GM13976 (cell line): ENCODE results near the gene IGFBP4.

Experiments
- DNase-seq: peaks from one replicate; pipeline ENCODE4 v3.0.0; 2012; ENCODE audit warnings: low spot score
- CTCF ChIP-seq: IDR thresholded peaks from 2 replicates; pipeline ENCODE4 v1.5.1; 2012; ENCODE audit warnings: borderline replicate concordance, mild to moderate bottlenecking; ENCODE audit not compliant: insufficient read depth; ENCODE audit errors: extremely low read depth, missing control alignments, control extremely low read depth
- in situ Hi-C: fragments of 300-500 bp; cut with MboI; formaldehyde crosslinking; loops from one replicate; pipeline ENCODE4 v1.12.0; 2022; ENCODE audit warnings: low sequenced_read_pairs, mixed read lengths, inconsistent platforms; ENCODE audit not compliant: unreplicated experiment

Gene IGFBP4

GRCh38 chr17:40454613-40454995, 11.4 kb downstream of the IGFBP4 start:
- DNase-seq = no peak
- in situ Hi-C loops = no loop called here
- no peak for TF ChIP-seq CTCF

GRCh38 chr17:40456396-40456951, 13.2 kb downstream of the IGFBP4 start:
- no peak for TF ChIP-seq CTCF
- no peak for DNase-seq
- in situ Hi-C loops = no loop called here

- in situ Hi-C loops = no loop called here
- no peak for DNase-seq
Measured at GRCh38 chr17:40457369-40457768, 14.1 kb downstream of the IGFBP4 start.

GRCh38 chr17:40457964-40458791, 14.9 kb downstream of the IGFBP4 start:
- no peak for TF ChIP-seq CTCF

More at GRCh38 chr17:40457369-40457768, 14.1 kb downstream of the IGFBP4 start:
- TF ChIP-seq CTCF = no peak

GRCh38 chr17:40458851-40459482, 15.7 kb downstream of the IGFBP4 start:
- no peak for TF ChIP-seq CTCF
- no peak for DNase-seq
- in situ Hi-C loops = no loop called here

More at GRCh38 chr17:40457964-40458791, 14.9 kb downstream of the IGFBP4 start:
- in situ Hi-C loops = no loop called here
- DNase-seq = no peak

- no peak for TF ChIP-seq CTCF
- in situ Hi-C loops = no loop called here
- no peak for DNase-seq
Measured at GRCh38 chr17:40459636-40460603, 16.7 kb downstream of the IGFBP4 start.
